ENCODE results near the gene ACSL1. TPM values are rescaled to one million over a fixed set of nuclear protein-coding genes. Genes with fewer than 3 reads are reported as not detected.

The ACSL1 gene
- total RNA-seq, 2 donors from 2014 or later, result 3.8 to 5.2 TPM

DNA sequence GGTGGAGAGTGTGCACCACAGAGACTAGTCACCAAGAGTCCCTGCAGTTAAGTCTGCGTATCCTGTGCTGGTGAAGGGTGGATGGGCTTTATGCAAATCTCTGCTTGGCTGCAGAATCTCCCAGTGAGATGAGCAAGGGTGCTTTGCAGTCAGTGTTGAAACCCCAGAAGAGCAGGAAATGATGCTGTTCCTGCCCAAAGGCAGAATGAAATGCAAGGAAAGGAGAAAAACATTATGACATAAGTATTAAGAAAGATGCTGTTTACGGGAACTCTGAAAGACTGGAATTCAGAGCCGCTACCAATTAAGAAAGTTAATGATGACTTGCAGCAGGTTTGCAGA lies 25.4 kb upstream of the ACSL1 start:
- Histone ChIP-seq H3K4me1 (ENCODE audit: control insufficient read depth, insufficient read depth, low read length) (no peaks in the 10 kb centered on the region), H3K27me3 (ENCODE audit: control insufficient read depth, insufficient read depth, low read length, poor library complexity, severe bottlenecking) (no peaks in the 10 kb centered on the region), H3K9me3 (ENCODE audit: control insufficient read depth, low read length) (no peaks in the 10 kb centered on the region), H3K36me3 (ENCODE audit: control insufficient read depth, insufficient read depth, low read length) (no peaks in the 10 kb centered on the region), H3K9ac (ENCODE audit: extremely low read depth, low read length, poor library complexity, severe bottlenecking) (no peak overlapping the region), H3K4me3 (ENCODE audit: low read length) (no peak overlapping the region), H3K27ac (ENCODE audit: low read depth, low read length) (no peak overlapping the region)
- TF ChIP-seq, protein P1, sequence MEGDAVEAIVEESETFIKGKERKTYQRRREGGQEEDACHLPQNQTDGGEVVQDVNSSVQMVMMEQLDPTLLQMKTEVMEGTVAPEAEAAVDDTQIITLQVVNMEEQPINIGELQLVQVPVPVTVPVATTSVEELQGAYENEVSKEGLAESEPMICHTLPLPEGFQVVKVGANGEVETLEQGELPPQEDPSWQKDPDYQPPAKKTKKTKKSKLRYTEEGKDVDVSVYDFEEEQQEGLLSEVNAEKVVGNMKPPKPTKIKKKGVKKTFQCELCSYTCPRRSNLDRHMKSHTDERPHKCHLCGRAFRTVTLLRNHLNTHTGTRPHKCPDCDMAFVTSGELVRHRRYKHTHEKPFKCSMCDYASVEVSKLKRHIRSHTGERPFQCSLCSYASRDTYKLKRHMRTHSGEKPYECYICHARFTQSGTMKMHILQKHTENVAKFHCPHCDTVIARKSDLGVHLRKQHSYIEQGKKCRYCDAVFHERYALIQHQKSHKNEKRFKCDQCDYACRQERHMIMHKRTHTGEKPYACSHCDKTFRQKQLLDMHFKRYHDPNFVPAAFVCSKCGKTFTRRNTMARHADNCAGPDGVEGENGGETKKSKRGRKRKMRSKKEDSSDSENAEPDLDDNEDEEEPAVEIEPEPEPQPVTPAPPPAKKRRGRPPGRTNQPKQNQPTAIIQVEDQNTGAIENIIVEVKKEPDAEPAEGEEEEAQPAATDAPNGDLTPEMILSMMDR (conservative IDR thresholded peaks at IDR 0.05), result no peak
- Mint-ChIP-seq H3K27me3 (ENCODE audit: insufficient read depth) (no peaks in the 10 kb centered on the region), H3K4me1 (no peaks in the 10 kb centered on the region), H3K27ac (no peak overlapping the region), H3K9me3 (no peaks in the 10 kb centered on the region), H3K4me3 (no peak overlapping the region), H3K36me3 (ENCODE audit: low read depth) (no peaks in the 10 kb centered on the region)
- WGBS, 2 experiments (ENCODE audit: insufficient coverage in 1 of 2, insufficient read length in 1 of 2), result 69 to 87% methylated on average over 3 of the region's 3 CpGs
- DNase-seq, result no peak

DNA sequence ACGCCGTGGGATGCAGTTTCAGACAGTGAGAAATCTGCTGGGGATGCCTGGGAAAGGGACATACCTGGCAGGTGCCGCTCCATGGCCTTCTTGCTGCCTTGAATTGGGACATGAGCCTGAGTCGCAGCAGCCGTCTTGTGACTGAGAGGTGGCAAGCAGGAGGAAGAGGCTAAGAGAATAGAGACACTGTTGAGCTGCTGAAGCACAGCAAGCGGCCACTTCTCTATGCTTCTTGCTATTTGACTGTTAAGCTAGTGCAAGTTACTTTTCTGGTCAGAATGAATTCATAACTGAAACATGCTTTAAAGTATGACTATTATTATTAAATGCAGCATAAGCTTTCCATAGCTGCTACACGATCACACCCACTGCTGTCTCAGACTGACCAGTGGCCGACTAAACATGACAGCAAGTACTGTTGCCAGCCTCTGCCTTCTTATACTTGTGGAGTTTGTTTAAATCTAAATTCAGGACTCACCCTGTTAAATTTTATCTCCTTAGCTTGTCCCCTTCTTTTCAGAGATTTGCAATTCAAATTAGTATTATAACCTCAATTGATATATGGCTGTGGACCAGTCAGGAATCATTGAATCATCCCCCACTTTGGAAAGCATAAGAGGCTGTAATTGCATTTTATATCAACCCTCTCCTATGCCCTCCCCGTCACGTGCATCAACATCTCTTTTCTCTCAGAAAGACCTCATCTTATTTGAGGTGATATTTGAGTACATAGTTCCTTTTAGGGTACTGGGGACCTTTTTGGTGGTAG lies 24.8 kb upstream of the ACSL1 start:
- TF ChIP-seq, protein P1 (conservative IDR thresholded peaks at IDR 0.05), result no peak
- 77 to 82% methylated on average over 8 to 10 of the region's 10 CpGs for WGBS, 2 experiments (ENCODE audit: insufficient coverage in 1 of 2, insufficient read length in 1 of 2)
- Mint-ChIP-seq H3K4me3 (no peak overlapping the region), H3K4me1 (no peaks in the 10 kb centered on the region), H3K27ac (no peak overlapping the region), H3K9me3 (no peaks in the 10 kb centered on the region), H3K27me3 (ENCODE audit: insufficient read depth) (no peaks in the 10 kb centered on the region), H3K36me3 (ENCODE audit: low read depth) (no peaks in the 10 kb centered on the region)
- Histone ChIP-seq H3K27me3 (ENCODE audit: control insufficient read depth, insufficient read depth, low read length, poor library complexity, severe bottlenecking) (no peaks in the 10 kb centered on the region), H3K4me1 (ENCODE audit: control insufficient read depth, insufficient read depth, low read length) (no peaks in the 10 kb centered on the region), H3K4me3 (ENCODE audit: low read length) (no peak overlapping the region), H3K36me3 (ENCODE audit: control insufficient read depth, insufficient read depth, low read length) (no peaks in the 10 kb centered on the region), H3K9ac (ENCODE audit: extremely low read depth, low read length, poor library complexity, severe bottlenecking) (no peak overlapping the region), H3K9me3 (ENCODE audit: control insufficient read depth, low read length) (no peaks in the 10 kb centered on the region), H3K27ac (ENCODE audit: low read depth, low read length) (no peak overlapping the region)
- no peak for DNase-seq

DNA sequence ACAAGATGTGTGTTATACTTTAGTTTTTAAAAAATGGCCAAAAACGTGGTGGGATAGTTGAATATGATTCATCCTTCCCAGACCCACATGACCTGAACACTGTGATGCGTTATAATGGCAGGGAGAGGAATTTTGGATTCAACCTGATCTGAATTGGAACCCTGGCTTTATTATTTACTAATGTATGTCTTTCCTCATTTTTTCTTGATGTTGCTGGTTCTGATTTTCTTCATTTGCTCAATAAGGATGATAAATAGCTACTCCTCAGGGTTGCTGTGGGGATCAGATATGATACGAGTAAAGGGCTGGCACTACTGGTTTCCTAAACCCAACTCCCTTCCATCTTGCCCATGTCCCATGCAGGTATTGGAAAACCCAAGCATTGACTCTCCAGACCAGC lies 24.2 kb upstream of the ACSL1 start:
- Mint-ChIP-seq H3K36me3 (ENCODE audit: low read depth) (no peaks in the 10 kb centered on the region), H3K9me3 (no peaks in the 10 kb centered on the region)
- TF ChIP-seq, protein P1 (conservative IDR thresholded peaks at IDR 0.05), result no peak

More for the DNA sequence above, 24.2 kb upstream of the ACSL1 start:
- 79 to 86% methylated on average over 1 to 3 of the region's 3 CpGs for WGBS, 2 experiments (ENCODE audit: insufficient coverage in 1 of 2, insufficient read length in 1 of 2)
- H3K36me3 ChIP-seq (ENCODE audit: control insufficient read depth, insufficient read depth, low read length), result no peaks in the 10 kb centered on the region
- no peaks in the 10 kb centered on the region for H3K27me3 ChIP-seq (ENCODE audit: control insufficient read depth, insufficient read depth, low read length, poor library complexity, severe bottlenecking)
- H3K9ac ChIP-seq (ENCODE audit: extremely low read depth, low read length, poor library complexity, severe bottlenecking), result no peak overlapping the region
- H3K4me1 ChIP-seq (ENCODE audit: control insufficient read depth, insufficient read depth, low read length), result no peaks in the 10 kb centered on the region
- DNase-seq, result no peak
- no peaks in the 10 kb centered on the region for H3K9me3 ChIP-seq (ENCODE audit: control insufficient read depth, low read length)
- Mint-ChIP-seq H3K4me3 (no peak overlapping the region), H3K27ac (no peak overlapping the region), H3K4me1 (no peaks in the 10 kb centered on the region), H3K27me3 (ENCODE audit: insufficient read depth) (no peaks in the 10 kb centered on the region)
- H3K27ac ChIP-seq (ENCODE audit: low read depth, low read length), result no peak overlapping the region
- no peak overlapping the region for H3K4me3 ChIP-seq (ENCODE audit: low read length)
